GM13976 (cell line): ENCODE measurements around the gene GMEB2.
A peak's percentile ranks its signal among the peaks of the same experiment; 100 is the strongest.
"Not testable (repeated sequence)": the region's sequence is repeated elsewhere in the genome, so short reads cannot be mapped to it uniquely, and the experiment has no call there.

Experiments
- DNase-seq: peaks from one replicate; pipeline ENCODE4 v3.0.0; 2012; ENCODE audit warnings: low spot score
- CTCF ChIP-seq: IDR thresholded peaks from 2 replicates; pipeline ENCODE4 v1.5.1; 2012; ENCODE audit warnings: borderline replicate concordance, mild to moderate bottlenecking; ENCODE audit not compliant: insufficient read depth; ENCODE audit errors: extremely low read depth, missing control alignments, control extremely low read depth
- in situ Hi-C: fragments of 300-500 bp; cut with MboI; formaldehyde crosslinking; loops from one replicate; pipeline ENCODE4 v1.12.0; 2022; ENCODE audit warnings: low sequenced_read_pairs, mixed read lengths, inconsistent platforms; ENCODE audit not compliant: unreplicated experiment

Gene GMEB2

GRCh38 chr20:63661959-63662812, 35.3 kb upstream of the GMEB2 start:
- in situ Hi-C loops = no loop called here
- TF ChIP-seq CTCF = no peak
- DNase-seq = no peak

- no peak for DNase-seq
- TF ChIP-seq CTCF = no peak
- in situ Hi-C loops = no loop called here
Observed at GRCh38 chr20:63661108-63661507, 34.2 kb upstream of the GMEB2 start.

GRCh38 chr20:63660622-63661021, 33.7 kb upstream of the GMEB2 start:
- in situ Hi-C loops = no loop called here
- TF ChIP-seq CTCF = no peak
- DNase-seq = no peak

- DNase-seq, in situ Hi-C loops: not testable (repeated sequence)
Observed at GRCh38 chr20:63660174-63660573, 33.3 kb upstream of the GMEB2 start.

GRCh38 chr20:63659370-63659769, 32.5 kb upstream of the GMEB2 start:
- in situ Hi-C loops = no loop called here
- TF ChIP-seq CTCF = no peak
- DNase-seq = no peak

GRCh38 chr20:63658749-63659187, 31.9 kb upstream of the GMEB2 start:
- DNase-seq = no peak
- in situ Hi-C loops = no loop called here
- TF ChIP-seq CTCF = no peak

- in situ Hi-C loops = no loop called here
- TF ChIP-seq CTCF = no peak
- peak; percentile 98 for DNase-seq
Observed at GRCh38 chr20:63657937-63658748, 31.2 kb upstream of the GMEB2 start, which contains the start of gene RTEL1. TSS of gene RTEL1 (plus strand) at chr20:63658312. CDS start at chr20:63659403, 1,091 bp downstream.
